Middle frontal gyrus (tissue), 1 donor: ENCODE results near the gene VSTM5.

Source experiments
- DNase-seq: peaks from one replicate; pipeline ENCODE4 v3.0.0-alpha.2; 2015; ENCODE audit warnings: low spot score; ENCODE audit errors: extremely low spot score

VSTM5 gene

GRCh38 chr11:93842461-93842860 is 8.0 kb downstream of the VSTM5 start:
- DNase-seq: no peak

GRCh38 chr11:93842034-93842433 is 8.4 kb downstream of the VSTM5 start:
- no peak for DNase-seq

GRCh38 chr11:93841446-93841845 is 9.0 kb downstream of the VSTM5 start:
- DNase-seq: no peak

- no peak for DNase-seq
Measured at GRCh38 chr11:93840981-93841380, 9.4 kb downstream of the VSTM5 start.

GRCh38 chr11:93840180-93840579 is 10.2 kb downstream of the VSTM5 start:
- no peak for DNase-seq

- DNase-seq: no peak
Measured at GRCh38 chr11:93838967-93839366, 11.5 kb downstream of the VSTM5 start.

- DNase-seq: no peak
Measured at GRCh38 chr11:93832780-93833179, 17.6 kb downstream of the VSTM5 start.

- no peak for DNase-seq
Measured at GRCh38 chr11:93831343-93832127, 18.9 kb downstream of the VSTM5 start.

GRCh38 chr11:93829598-93829997 is 20.8 kb downstream of the VSTM5 start:
- DNase-seq: no peak

- no peak for DNase-seq
Measured at GRCh38 chr11:93827363-93827762, 23.1 kb downstream of the VSTM5 start.

- DNase-seq: no peak
Measured at GRCh38 chr11:93823210-93823609, 27.2 kb downstream of the VSTM5 start.

GRCh38 chr11:93822359-93822758 is 28.1 kb downstream of the VSTM5 start:
- DNase-seq: no peak

- DNase-seq: no peak
Measured at GRCh38 chr11:93821617-93822016, 28.8 kb downstream of the VSTM5 start.

- no peak for DNase-seq
Measured at GRCh38 chr11:93820847-93821246, 29.6 kb downstream of the VSTM5 start.

GRCh38 chr11:93819966-93820695 is 30.3 kb downstream of the VSTM5 start:
- no peak for DNase-seq

GRCh38 chr11:93817426-93818348 is 32.7 kb downstream of the VSTM5 start:
- DNase-seq: no peak

- DNase-seq: no peak
Measured at GRCh38 chr11:93814966-93815633, 35.3 kb downstream of the VSTM5 start.

- no peak for DNase-seq
Measured at GRCh38 chr11:93813974-93814373, 36.4 kb downstream of the VSTM5 start.

- DNase-seq: no peak
Measured at GRCh38 chr11:93807980-93808379, 42.4 kb downstream of the VSTM5 start.

- no peak for DNase-seq
Measured at GRCh38 chr11:93804879-93805278, 45.5 kb downstream of the VSTM5 start.

GRCh38 chr11:93801366-93801765 is 49.1 kb downstream of the VSTM5 start:
- DNase-seq: no peak
